GM12801 (cell line): ENCODE data around the gene CYSRT1.

Source experiments
- TF ChIP-seq, protein P1 (sequence below): IDR thresholded peaks from one replicate; pipeline ENCODE4 v1.5.1; 2011; ENCODE audit warnings: control low read depth; ENCODE audit not compliant: insufficient read length; ENCODE audit errors: extremely low read depth

The CYSRT1 gene

DNA sequence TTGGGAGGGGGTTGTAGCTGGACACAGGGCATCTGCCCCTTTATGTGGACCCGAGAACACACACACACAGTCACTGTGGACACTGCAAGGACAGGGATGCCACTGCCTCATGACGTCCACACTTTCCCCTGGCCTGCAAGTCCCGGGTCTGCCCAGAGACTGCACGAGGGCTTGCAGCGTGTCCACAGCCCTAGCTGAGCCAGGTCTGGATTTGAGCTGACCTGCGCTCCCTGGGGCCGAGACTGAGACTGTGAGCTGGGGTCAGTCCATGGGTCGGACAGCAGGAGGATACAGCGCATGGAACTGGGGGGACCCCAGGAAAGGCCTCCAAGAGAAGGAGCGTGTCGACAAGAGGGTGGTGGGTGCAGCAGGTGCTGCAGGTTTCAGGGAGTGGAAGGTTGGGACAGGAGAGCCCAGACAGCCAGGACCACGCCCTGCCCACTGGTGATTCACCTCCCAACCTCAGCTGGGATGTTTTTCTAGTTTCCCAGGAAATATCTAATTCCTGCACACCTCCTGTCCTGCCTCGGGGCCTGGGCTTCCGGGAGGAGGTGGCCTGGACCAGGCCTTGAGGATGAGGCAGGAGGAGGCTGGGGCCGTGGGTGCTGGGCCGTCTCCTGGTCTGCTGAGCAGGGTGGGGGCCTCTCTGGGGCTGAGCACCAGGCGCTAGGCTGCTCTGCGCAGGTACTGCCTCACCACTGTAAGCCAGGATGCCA lies 1.5 kb downstream of the CYSRT1 start:
- TF ChIP-seq, protein P1, sequence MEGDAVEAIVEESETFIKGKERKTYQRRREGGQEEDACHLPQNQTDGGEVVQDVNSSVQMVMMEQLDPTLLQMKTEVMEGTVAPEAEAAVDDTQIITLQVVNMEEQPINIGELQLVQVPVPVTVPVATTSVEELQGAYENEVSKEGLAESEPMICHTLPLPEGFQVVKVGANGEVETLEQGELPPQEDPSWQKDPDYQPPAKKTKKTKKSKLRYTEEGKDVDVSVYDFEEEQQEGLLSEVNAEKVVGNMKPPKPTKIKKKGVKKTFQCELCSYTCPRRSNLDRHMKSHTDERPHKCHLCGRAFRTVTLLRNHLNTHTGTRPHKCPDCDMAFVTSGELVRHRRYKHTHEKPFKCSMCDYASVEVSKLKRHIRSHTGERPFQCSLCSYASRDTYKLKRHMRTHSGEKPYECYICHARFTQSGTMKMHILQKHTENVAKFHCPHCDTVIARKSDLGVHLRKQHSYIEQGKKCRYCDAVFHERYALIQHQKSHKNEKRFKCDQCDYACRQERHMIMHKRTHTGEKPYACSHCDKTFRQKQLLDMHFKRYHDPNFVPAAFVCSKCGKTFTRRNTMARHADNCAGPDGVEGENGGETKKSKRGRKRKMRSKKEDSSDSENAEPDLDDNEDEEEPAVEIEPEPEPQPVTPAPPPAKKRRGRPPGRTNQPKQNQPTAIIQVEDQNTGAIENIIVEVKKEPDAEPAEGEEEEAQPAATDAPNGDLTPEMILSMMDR: no peak

DNA sequence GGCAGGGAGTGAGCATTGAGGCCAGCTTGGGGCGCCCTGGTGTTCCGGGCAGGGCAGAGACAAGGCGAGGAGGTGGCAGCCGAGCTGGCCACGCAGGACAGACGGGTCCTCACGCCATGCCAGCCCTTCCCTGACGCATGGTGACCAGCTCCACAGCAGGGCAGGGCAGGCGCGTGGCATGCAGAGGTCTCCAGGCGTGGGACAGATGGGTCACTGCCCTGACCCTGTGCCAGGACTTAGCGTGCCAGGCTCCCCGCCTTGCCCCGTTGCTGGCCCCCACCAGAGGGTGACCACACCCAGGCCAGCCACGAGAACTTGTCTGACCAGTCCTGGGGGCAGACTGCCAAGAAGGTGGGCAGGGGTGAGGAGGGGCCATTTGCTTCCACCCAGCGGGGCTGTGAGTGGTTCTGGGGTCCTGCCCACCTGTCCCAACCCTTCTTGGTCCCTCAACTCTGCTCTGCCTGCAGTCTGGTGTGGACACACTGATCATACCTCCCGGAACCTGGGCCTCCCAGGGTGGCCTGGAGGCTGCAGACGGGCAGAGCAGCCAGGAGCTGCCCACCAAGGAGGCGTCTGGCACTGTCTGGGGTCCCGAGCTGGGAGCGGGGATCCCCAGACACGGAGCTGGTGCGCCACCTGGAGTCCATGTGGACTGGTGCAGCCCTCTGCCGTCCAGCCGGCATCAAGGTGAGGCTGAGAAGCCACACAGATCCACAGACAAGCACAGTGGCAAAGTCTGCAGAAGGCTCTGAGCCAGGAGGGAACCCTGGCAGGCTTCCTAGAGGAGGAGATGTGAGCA lies 2.3 kb downstream of the CYSRT1 start, which contains the start of gene RNF224:
Gene RNF224 (plus strand): TSS at position 449 of the 799 bp plus-strand sequence. CDS start 834 bp downstream, outside the sequence.
- TF ChIP-seq, protein P1: no peak

DNA sequence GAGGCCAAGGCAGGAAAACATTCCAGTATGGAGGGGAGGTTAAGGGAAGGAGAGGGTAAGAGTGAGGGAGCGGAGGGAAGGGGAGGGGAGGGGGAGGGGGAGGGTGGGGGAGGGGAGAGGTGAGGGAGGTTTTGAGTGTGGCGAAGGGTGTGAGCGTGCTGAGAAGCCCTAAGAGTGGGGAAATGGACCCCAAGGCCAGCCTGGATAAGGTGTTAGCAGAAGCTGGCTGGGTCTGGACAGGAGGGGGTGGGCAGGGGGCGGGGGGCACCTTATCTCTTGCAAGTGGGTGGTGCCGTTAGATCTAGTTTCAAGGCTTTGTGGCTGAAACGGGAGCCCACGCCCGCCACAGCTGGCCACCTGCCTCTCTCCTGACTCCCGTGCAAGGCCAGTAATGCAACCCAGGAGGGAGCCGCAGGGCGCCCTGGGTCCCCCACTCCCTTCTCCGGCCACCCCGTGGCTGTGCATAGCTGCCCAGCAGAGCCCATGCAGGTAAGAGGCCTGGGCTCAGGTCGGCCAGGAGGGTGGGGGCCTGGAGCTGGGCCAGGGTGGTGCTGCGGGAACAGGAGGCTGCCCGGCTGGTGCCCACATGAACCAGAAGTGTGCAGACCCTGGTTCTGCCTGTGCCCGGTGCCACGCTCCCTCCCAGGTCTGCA lies 3.0 kb downstream of the CYSRT1 start:
- TF ChIP-seq, protein P1: no peak

GRCh38 chr9:137228506-137228967 lies 3.6 kb downstream of the CYSRT1 start:
- TF ChIP-seq, protein P1: no peak

GRCh38 chr9:137228968-137229896 lies 4.3 kb downstream of the CYSRT1 start:
- TF ChIP-seq, protein P1: no peak

GRCh38 chr9:137229903-137230704 lies 5.1 kb downstream of the CYSRT1 start:
- TF ChIP-seq, protein P1: no peak
